Fibroblast of lung (primary cell): ENCODE measurements around the gene RNF43.

Source experiments
- CTCF ChIP-seq, 2 donors: IDR thresholded peaks in 1 of 2; conservative IDR thresholded peaks in 1 of 2; 1 replicate in 1 of 2; 2 replicates in 1 of 2; pipeline ENCODE4 v1.5.1; 2011 to 2012; ENCODE audit warnings: low read length in 2 of 2, control low read depth in 1 of 2, inconsistent platforms in 1 of 2, low read depth in 1 of 2, mild to moderate bottlenecking in 1 of 2
- EZH2 ChIP-seq: IDR thresholded peaks from 2 replicates; pipeline ENCODE4 v1.5.1; 2012; ENCODE audit warnings: low read length, control low read depth, mild to moderate bottlenecking; ENCODE audit errors: missing control alignments

- TF ChIP-seq EZH2 (no peak), CTCF (conservative IDR thresholded peaks at IDR 0.05 in 1 of 2, IDR thresholded peaks at IDR 0.05 in 1 of 2; ENCODE audit: low read depth in 1 of 2, low read length in 2 of 2) (no peak)
Measured at GRCh38 chr17:58452738-58453137, 35.4 kb upstream of the RNF43 start.
